GM23338 (cell line): ENCODE data around the gene FRAS1. TPM values are rescaled to one million over a fixed set of nuclear protein-coding genes. Genes with fewer than 3 reads are reported as not detected.
A peak's percentile ranks its signal among the peaks of the same experiment; 100 is the strongest.

Experiments used
- ATAC-seq: fragments of 200-7000 bp; cut with Tn5 transposase; 3 replicates; pipeline ENCODE4 v1.9.1; 2020
- DNase-seq: peaks from one replicate; pipeline ENCODE4 v3.0.0-alpha.2; 2015; ENCODE audit warnings: low spot score
- H2AFZ ChIP-seq: fragments of 200-600 bp; sonication (generic); 2 replicates; pipeline ENCODE4 v1.8.0; 2016; ENCODE audit warnings: antibody characterized with exemption, mild to moderate bottlenecking, moderate library complexity
- H3F3A ChIP-seq: fragments of 200-600 bp; sonication (generic); replicated peaks from 2 replicates; pipeline ENCODE4 v1.8.0; 2017; ENCODE audit warnings: antibody characterized with exemption, mixed run types, low read depth
- H3K27ac ChIP-seq: fragments of 200-600 bp; sonication (generic); 2 replicates; pipeline ENCODE4 v1.6.1; 2016; ENCODE audit warnings: low read depth
- H3K27me3 ChIP-seq: fragments of 200-600 bp; sonication (generic); 2 replicates; pipeline ENCODE4 v1.8.0; 2016; ENCODE audit warnings: mild to moderate bottlenecking, mixed run types, moderate library complexity; ENCODE audit not compliant: insufficient read depth
- H3K36me3 ChIP-seq: fragments of 200-600 bp; sonication (generic); 2 replicates; pipeline ENCODE4 v1.8.0; 2016; ENCODE audit warnings: mild to moderate bottlenecking; ENCODE audit not compliant: insufficient read depth
- H3K4me1 ChIP-seq: fragments of 200-600 bp; sonication (generic); 2 replicates; pipeline ENCODE4 v1.8.0; 2016; ENCODE audit warnings: mild to moderate bottlenecking, moderate library complexity; ENCODE audit not compliant: insufficient read depth
- H3K4me2 ChIP-seq: fragments of 200-600 bp; sonication (generic); 2 replicates; pipeline ENCODE4 v1.7.1; 2017; ENCODE audit warnings: mixed run types
- H3K4me3 ChIP-seq: fragments of 200-600 bp; sonication (generic); 2 replicates; pipeline ENCODE4 v1.6.1; 2016; ENCODE audit warnings: mixed run types
- H3K79me2 ChIP-seq: fragments of 200-600 bp; sonication (generic); replicated peaks from 2 replicates; pipeline ENCODE4 v1.8.0; 2017; ENCODE audit warnings: mild to moderate bottlenecking; ENCODE audit not compliant: insufficient read depth
- H3K9me2 ChIP-seq: fragments of 200-600 bp; sonication (generic); 2 replicates; pipeline ENCODE4 v1.8.0; 2017; ENCODE audit not compliant: insufficient read depth
- H4K20me1 ChIP-seq: fragments of 200-600 bp; sonication (generic); replicated peaks from 2 replicates; pipeline ENCODE4 v1.8.0; 2017; ENCODE audit warnings: mild to moderate bottlenecking; ENCODE audit not compliant: insufficient read depth
- H3K27ac Mint-ChIP-seq: 2 replicates; pipeline ENCODE4 v1.8.0; 2020; ENCODE audit warnings: inconsistent platforms, mild to moderate bottlenecking, moderate library complexity, mixed read lengths
- H3K27me3 Mint-ChIP-seq: 3 replicates; pipeline ENCODE4 v1.8.0; 2022; ENCODE audit warnings: low read depth, mild to moderate bottlenecking, moderate library complexity, mixed read lengths, inconsistent platforms; ENCODE audit not compliant: insufficient read depth, poor library complexity
- H3K36me3 Mint-ChIP-seq: 3 replicates; pipeline ENCODE4 v1.8.0; 2021; ENCODE audit warnings: low read depth, mild to moderate bottlenecking, inconsistent platforms, moderate library complexity, mixed read lengths
- H3K4me1 Mint-ChIP-seq: 3 replicates; pipeline ENCODE4 v1.8.0; 2020; ENCODE audit warnings: mild to moderate bottlenecking, inconsistent platforms, mixed read lengths
- H3K4me3 Mint-ChIP-seq: 3 replicates; pipeline ENCODE4 v1.8.0; 2021; ENCODE audit warnings: moderate library complexity, mild to moderate bottlenecking, inconsistent platforms, mixed read lengths
- H3K9me3 Mint-ChIP-seq: 3 replicates; pipeline ENCODE4 v1.8.0; 2020; ENCODE audit warnings: moderate library complexity, mild to moderate bottlenecking, inconsistent platforms, mixed read lengths
- JUNB ChIP-seq: IDR thresholded peaks from one replicate; pipeline ENCODE4 v1.6.1; 2016; ENCODE audit warnings: antibody characterized with exemption; ENCODE audit not compliant: unreplicated experiment
- NANOG ChIP-seq: IDR thresholded peaks from 2 replicates; pipeline ENCODE4 v1.6.1; 2016; ENCODE audit warnings: antibody characterized with exemption, borderline replicate concordance
- POLR2AphosphoS5 ChIP-seq: IDR thresholded peaks from 2 replicates; pipeline ENCODE4 v1.6.1; 2016; ENCODE audit warnings: antibody characterized with exemption, low read depth
- STAT1 ChIP-seq: IDR thresholded peaks from one replicate; pipeline ENCODE4 v1.6.1; 2016; ENCODE audit warnings: antibody characterized with exemption; ENCODE audit not compliant: unreplicated experiment
- ZNF114 ChIP-seq: fragments of 250-450 bp; sonication (Bioruptor Pico); IDR thresholded peaks from 2 replicates; pipeline ENCODE4 v1.5.0; 2020; ENCODE audit warnings: mild to moderate bottlenecking, moderate library complexity
- polyA plus RNA-seq: library from polyadenylated mRNA; unstranded; fragments of >200 nt; fragmentation: Nextera tagmentation; extraction: Ambion mirVana; gene quantifications from 2 replicates; pipeline ENCODE4 v1.2.1, GENCODE V29; 2016
- total RNA-seq: library from RNA; depleted of rRNA; stranded (reverse); fragments of >200 nt; shearing (Covaris generic); gene quantifications from 2 replicates; pipeline ENCODE4 v1.2.3, GENCODE V29; 2014
- TF ChIP-seq, protein P1 (sequence below): IDR thresholded peaks from one replicate; pipeline ENCODE4 v1.6.1; 2018; ENCODE audit warnings: antibody characterized with exemption; ENCODE audit not compliant: unreplicated experiment
- TF ChIP-seq, protein P2 (sequence below): IDR thresholded peaks from 2 replicates; pipeline ENCODE4 v1.6.1; 2016; ENCODE audit warnings: antibody characterized with exemption
- TF ChIP-seq, protein P3 (sequence below): fragments of 250-450 bp; sonication (Bioruptor Pico); IDR thresholded peaks from 2 replicates; pipeline ENCODE4 v1.5.0; 2020; ENCODE audit warnings: mild to moderate bottlenecking, moderate library complexity

The FRAS1 gene
- total and polyA plus RNA-seq, 2 experiments from 2014 or later, result 12.4 to 108 TPM

DNA sequence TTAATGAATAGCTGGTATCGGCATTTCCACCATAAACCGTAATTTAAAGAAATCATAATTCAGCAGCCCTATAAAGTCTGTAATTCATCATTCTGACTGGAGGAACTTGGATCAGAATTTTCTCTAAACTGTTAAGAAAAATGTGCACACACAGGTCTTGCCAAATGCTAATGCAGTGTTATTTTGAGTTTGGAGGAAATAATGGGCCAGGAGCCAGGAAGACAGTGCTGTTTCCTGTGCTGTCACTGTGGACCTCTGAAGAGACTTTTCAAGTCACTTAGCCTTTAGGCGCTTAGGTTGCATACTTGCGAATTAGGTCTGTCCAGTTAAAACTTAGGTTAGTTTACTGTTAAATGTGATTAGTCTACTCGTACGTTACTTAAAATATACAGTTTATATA lies 357.0 kb downstream of the FRAS1 start (continued):
- TF ChIP-seq, protein P1, sequence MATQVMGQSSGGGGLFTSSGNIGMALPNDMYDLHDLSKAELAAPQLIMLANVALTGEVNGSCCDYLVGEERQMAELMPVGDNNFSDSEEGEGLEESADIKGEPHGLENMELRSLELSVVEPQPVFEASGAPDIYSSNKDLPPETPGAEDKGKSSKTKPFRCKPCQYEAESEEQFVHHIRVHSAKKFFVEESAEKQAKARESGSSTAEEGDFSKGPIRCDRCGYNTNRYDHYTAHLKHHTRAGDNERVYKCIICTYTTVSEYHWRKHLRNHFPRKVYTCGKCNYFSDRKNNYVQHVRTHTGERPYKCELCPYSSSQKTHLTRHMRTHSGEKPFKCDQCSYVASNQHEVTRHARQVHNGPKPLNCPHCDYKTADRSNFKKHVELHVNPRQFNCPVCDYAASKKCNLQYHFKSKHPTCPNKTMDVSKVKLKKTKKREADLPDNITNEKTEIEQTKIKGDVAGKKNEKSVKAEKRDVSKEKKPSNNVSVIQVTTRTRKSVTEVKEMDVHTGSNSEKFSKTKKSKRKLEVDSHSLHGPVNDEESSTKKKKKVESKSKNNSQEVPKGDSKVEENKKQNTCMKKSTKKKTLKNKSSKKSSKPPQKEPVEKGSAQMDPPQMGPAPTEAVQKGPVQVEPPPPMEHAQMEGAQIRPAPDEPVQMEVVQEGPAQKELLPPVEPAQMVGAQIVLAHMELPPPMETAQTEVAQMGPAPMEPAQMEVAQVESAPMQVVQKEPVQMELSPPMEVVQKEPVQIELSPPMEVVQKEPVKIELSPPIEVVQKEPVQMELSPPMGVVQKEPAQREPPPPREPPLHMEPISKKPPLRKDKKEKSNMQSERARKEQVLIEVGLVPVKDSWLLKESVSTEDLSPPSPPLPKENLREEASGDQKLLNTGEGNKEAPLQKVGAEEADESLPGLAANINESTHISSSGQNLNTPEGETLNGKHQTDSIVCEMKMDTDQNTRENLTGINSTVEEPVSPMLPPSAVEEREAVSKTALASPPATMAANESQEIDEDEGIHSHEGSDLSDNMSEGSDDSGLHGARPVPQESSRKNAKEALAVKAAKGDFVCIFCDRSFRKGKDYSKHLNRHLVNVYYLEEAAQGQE, result no peak
- TF ChIP-seq STAT1, result no peak

DNA sequence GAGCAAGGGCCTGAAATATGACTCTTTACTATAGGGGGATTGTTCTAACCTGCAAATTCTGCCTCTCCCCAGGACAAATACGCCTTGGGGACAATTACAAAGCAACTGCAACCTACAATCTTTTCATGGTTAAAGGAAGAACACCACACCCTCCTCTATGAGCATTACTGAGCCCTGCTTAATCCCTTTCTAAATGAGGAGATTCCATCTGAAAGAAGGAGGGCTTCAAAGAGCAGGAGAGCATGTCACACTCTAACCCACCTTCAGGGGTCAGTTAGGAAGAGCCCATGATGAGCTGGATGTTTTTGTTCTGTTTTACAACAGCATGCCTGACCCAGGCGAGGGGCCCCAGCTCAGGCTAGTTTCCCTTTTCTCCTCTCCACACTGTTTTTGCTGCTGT lies 360.5 kb downstream of the FRAS1 start:
- H3K4me3 ChIP-seq, result no peak overlapping the region
- ATAC-seq (peak; percentile 87), DNase-seq (peak; percentile 41)
- peaks cover 20% of the 10 kb centered on the region for H3K4me1 Mint-ChIP-seq
- H3K36me3 ChIP-seq, result peaks cover 33% of the 10 kb centered on the region
- H3K27me3 Mint-ChIP-seq, result peaks cover 6% of the 10 kb centered on the region
- no peak overlapping the region for H3K4me2 ChIP-seq
- no peak overlapping the region for H3K4me3 Mint-ChIP-seq
- TF ChIP-seq STAT1, result no peak
- TF ChIP-seq JUNB, result no peak
- TF ChIP-seq, protein P2, sequence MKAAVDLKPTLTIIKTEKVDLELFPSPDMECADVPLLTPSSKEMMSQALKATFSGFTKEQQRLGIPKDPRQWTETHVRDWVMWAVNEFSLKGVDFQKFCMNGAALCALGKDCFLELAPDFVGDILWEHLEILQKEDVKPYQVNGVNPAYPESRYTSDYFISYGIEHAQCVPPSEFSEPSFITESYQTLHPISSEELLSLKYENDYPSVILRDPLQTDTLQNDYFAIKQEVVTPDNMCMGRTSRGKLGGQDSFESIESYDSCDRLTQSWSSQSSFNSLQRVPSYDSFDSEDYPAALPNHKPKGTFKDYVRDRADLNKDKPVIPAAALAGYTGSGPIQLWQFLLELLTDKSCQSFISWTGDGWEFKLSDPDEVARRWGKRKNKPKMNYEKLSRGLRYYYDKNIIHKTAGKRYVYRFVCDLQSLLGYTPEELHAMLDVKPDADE, result no peak
- no peak for TF ChIP-seq POLR2AphosphoS5
- TF ChIP-seq NANOG, result no peak
- TF ChIP-seq, protein P3, sequence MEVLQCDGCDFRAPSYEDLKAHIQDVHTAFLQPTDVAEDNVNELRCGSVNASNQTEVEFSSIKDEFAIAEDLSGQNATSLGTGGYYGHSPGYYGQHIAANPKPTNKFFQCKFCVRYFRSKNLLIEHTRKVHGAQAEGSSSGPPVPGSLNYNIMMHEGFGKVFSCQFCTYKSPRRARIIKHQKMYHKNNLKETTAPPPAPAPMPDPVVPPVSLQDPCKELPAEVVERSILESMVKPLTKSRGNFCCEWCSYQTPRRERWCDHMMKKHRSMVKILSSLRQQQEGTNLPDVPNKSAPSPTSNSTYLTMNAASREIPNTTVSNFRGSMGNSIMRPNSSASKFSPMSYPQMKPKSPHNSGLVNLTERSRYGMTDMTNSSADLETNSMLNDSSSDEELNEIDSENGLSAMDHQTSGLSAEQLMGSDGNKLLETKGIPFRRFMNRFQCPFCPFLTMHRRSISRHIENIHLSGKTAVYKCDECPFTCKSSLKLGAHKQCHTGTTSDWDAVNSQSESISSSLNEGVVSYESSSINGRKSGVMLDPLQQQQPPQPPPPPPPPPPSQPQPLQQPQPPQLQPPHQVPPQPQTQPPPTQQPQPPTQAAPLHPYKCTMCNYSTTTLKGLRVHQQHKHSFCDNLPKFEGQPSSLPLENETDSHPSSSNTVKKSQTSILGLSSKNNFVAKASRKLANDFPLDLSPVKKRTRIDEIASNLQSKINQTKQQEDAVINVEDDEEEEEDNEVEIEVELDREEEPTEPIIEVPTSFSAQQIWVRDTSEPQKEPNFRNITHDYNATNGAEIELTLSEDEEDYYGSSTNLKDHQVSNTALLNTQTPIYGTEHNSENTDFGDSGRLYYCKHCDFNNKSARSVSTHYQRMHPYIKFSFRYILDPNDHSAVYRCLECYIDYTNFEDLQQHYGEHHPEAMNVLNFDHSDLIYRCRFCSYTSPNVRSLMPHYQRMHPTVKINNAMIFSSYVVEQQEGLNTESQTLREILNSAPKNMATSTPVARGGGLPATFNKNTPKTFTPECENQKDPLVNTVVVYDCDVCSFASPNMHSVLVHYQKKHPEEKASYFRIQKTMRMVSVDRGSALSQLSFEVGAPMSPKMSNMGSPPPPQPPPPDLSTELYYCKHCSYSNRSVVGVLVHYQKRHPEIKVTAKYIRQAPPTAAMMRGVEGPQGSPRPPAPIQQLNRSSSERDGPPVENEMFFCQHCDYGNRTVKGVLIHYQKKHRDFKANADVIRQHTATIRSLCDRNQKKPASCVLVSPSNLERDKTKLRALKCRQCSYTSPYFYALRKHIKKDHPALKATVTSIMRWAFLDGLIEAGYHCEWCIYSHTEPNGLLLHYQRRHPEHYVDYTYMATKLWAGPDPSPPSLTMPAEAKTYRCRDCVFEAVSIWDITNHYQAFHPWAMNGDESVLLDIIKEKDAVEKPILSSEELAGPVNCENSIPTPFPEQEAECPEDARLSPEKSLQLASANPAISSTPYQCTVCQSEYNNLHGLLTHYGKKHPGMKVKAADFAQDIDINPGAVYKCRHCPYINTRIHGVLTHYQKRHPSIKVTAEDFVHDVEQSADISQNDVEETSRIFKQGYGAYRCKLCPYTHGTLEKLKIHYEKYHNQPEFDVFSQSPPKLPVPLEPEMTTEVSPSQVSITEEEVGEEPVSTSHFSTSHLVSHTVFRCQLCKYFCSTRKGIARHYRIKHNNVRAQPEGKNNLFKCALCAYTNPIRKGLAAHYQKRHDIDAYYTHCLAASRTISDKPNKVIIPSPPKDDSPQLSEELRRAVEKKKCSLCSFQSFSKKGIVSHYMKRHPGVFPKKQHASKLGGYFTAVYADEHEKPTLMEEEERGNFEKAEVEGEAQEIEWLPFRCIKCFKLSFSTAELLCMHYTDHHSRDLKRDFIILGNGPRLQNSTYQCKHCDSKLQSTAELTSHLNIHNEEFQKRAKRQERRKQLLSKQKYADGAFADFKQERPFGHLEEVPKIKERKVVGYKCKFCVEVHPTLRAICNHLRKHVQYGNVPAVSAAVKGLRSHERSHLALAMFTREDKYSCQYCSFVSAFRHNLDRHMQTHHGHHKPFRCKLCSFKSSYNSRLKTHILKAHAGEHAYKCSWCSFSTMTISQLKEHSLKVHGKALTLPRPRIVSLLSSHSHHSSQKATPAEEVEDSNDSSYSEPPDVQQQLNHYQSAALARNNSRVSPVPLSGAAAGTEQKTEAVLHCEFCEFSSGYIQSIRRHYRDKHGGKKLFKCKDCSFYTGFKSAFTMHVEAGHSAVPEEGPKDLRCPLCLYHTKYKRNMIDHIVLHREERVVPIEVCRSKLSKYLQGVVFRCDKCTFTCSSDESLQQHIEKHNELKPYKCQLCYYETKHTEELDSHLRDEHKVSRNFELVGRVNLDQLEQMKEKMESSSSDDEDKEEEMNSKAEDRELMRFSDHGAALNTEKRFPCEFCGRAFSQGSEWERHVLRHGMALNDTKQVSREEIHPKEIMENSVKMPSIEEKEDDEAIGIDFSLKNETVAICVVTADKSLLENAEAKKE (CRISPR knock-in tag), result no peak
- no peak for TF ChIP-seq ZNF114 (CRISPR knock-in tag)
- H3K9me2 ChIP-seq, result 0 out of 2 replicates have a peak, but pooled peaks cover 4% of the 10 kb centered on the region
- peak overlapping the region; percentile 71 for H3K27ac Mint-ChIP-seq
- peaks cover 13% of the 10 kb centered on the region; the same call in 1 of the 2 replicates for H3K4me1 ChIP-seq
- H4K20me1 ChIP-seq, result peaks cover 4% of the 10 kb centered on the region; the same call in 1 of the 2 replicates
- peaks cover 66% of the 10 kb centered on the region for H3K36me3 Mint-ChIP-seq
- no peaks in the 10 kb centered on the region for H3K79me2 ChIP-seq
- H2AFZ ChIP-seq, result no peak overlapping the region
- peak overlapping the region; percentile 12; the same call in 1 of the 2 replicates for H3K27ac ChIP-seq
- no peaks in the 10 kb centered on the region for H3K9me3 Mint-ChIP-seq
- no peaks in the 10 kb centered on the region for H3K27me3 ChIP-seq
- no peaks in the 10 kb centered on the region for H3F3A ChIP-seq
